AG10803 (cell line): ENCODE measurements around the gene DEFB124.
A peak's percentile ranks its signal among the peaks of the same experiment; 100 is the strongest.

Source experiments
- DNase-seq: peaks from one replicate; pipeline ENCODE4 v3.0.0; 2010; ENCODE audit warnings: low read depth
- H3K4me3 ChIP-seq: 2 replicates; pipeline ENCODE4 v1.5.1; 2011; ENCODE audit warnings: mild to moderate bottlenecking, low read length, control low read depth
- TF ChIP-seq, protein P1 (sequence below): conservative IDR thresholded peaks from 2 replicates; pipeline ENCODE4 v1.5.1; 2011; ENCODE audit warnings: mild to moderate bottlenecking, low read length, control low read depth, inconsistent platforms

Gene DEFB124

DNA sequence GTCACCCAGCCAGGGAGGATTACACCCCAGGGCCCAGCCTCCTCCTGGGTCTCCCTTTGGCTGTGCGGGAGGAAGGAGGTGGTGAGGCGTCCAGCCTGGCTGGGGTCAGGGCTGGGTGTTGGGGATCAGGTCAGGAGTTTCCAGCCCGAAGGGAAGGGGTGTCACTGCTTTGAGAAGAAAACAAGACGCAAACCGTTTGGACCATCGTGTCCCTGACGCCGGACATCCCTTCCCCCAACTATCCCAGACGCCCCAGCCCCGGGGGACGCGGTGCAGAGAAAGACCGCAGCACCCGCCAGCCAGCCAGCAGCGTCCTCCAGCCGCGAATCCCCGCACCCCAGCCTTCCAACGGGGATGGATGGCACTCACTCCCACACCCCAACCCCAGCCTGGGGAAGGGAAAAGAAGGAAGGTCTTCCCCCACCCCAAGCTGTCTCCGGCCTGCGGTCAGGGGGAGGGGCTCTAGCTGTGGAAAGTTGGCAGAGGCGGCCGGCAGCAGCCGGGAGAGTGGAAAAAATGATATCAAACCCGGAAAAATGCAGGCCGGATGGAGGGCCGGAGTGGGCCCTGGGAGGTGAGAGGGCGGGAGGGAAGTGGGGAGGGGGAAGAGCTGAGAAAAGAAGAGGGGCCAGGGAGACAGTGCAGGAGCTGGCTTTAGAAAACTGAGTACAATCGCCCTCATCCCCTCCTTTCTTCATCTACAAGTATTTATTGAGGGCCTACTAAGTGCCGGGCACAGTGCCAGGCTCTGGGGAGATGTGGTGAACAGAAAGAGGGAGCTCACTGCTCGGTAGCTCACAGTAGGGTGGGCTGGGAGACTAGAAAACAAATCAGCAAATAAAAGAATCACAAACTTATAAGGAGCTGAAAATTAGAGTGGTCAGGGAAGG lies 10.8 kb upstream of the DEFB124 start:
- peak; percentile 26 for DNase-seq
- no peak overlapping the region; the same call in 1 of the 2 replicates for H3K4me3 ChIP-seq
- TF ChIP-seq, protein P1, sequence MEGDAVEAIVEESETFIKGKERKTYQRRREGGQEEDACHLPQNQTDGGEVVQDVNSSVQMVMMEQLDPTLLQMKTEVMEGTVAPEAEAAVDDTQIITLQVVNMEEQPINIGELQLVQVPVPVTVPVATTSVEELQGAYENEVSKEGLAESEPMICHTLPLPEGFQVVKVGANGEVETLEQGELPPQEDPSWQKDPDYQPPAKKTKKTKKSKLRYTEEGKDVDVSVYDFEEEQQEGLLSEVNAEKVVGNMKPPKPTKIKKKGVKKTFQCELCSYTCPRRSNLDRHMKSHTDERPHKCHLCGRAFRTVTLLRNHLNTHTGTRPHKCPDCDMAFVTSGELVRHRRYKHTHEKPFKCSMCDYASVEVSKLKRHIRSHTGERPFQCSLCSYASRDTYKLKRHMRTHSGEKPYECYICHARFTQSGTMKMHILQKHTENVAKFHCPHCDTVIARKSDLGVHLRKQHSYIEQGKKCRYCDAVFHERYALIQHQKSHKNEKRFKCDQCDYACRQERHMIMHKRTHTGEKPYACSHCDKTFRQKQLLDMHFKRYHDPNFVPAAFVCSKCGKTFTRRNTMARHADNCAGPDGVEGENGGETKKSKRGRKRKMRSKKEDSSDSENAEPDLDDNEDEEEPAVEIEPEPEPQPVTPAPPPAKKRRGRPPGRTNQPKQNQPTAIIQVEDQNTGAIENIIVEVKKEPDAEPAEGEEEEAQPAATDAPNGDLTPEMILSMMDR: no peak

GRCh38 chr20:31484001-31484400 lies 9.1 kb upstream of the DEFB124 start:
- DNase-seq: no peak
- TF ChIP-seq, protein P1: no peak
- no peak overlapping the region for H3K4me3 ChIP-seq

- no peak for DNase-seq
- TF ChIP-seq, protein P1: no peak
- H3K4me3 ChIP-seq: no peak overlapping the region
Measured at GRCh38 chr20:31476643-31477215, 1.8 kb upstream of the DEFB124 start.

GRCh38 chr20:31476294-31476585 lies 1.3 kb upstream of the DEFB124 start:
- DNase-seq: no peak
- no peak overlapping the region for H3K4me3 ChIP-seq
- TF ChIP-seq, protein P1: no peak

DNA sequence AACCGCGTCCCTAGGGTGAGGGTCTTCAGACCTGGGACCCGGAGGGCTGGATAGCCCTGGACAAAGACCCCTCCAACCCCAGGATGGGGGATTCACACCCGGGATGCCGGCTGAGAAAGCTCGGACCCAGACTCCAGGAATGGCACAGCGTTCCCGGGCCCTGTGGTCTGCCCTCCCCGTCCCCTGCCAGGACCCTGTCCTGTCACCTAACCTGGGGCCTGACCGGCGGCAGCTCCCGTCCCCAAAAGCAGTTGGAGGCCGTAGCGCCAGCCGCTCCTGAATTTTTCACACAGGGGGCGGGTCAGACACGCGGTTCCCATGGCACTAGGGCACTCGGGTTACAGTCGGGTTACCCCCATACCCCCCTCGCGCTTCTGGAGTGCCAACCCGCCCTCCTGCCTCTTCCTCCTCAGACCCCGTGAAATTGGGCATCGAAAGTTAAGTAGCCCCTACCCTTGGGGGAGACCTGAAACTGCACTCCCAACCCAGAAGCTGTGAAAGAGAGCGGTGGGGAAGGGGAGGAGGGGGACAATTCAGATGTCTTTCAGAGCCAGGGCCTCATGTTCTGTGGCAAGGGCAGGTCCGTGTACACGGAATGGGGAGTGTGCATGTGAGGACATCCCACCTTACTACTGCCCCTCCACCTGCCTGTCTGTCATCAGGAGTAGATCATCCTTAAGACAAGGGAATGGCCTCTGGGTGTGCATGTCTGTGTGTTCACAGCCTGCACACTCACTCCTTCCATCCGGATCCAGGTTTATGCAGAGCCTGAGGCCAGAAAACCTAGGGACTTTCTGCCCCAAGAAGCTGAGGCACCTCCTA lies 756 bp upstream of the DEFB124 start:
- H3K4me3 ChIP-seq: peak overlapping the region; percentile 3
- TF ChIP-seq, protein P1: no peak
- no peak for DNase-seq

- no peak overlapping the region for H3K4me3 ChIP-seq
- DNase-seq: no peak
- TF ChIP-seq, protein P1: no peak
Measured at GRCh38 chr20:31474097-31474436, 860 bp downstream of the DEFB124 start.
